HCT116 (cell line): Measurements from ENCODE around the gene RBM26. TPM values are rescaled to one million over a fixed set of nuclear protein-coding genes. Genes with fewer than 3 reads are reported as not detected.

Experiments used
- ATAC-seq: fragments of 200-7000 bp; cut with Tn5 transposase; 2 replicates; pipeline ENCODE4 v1.9.1; 2020; ENCODE audit warnings: mild to moderate bottlenecking, moderate library complexity
- BruUV-seq: library from RNA; stranded (reverse); fragments of 400-500 nt; replicated peaks from 2 replicates; lab custom pipeline; 2021; lab: Mats Ljungman, UMichigan
- CTCF ChIA-PET: fragments of 300-600 bp; sonication (Branson Sonifier 250); formaldehyde crosslinking; loops from one replicate; lab custom pipeline; 2021; ENCODE audit warnings: antibody characterized with exemption; lab: Charles Lee
- POLR2A ChIA-PET: fragments of 300-600, 350-600 bp; sonication (Branson Sonifier 250); formaldehyde crosslinking; loops from one replicate; lab custom pipeline; 2021; ENCODE audit warnings: antibody characterized with exemption; lab: Charles Lee
- RAD21 ChIA-PET, 2 experiments: fragments of 300-600 bp; sonication (Branson Sonifier 250); formaldehyde crosslinking; loops; one replicate each; lab custom pipeline; 2023; ENCODE audit warnings: low total read pairs in 2 of 2; ENCODE audit not compliant: uncharacterized antibody in 2 of 2, unreplicated experiment in 2 of 2, low non-redundant PET in 1 of 2; lab: Charles Lee
- DNase-seq: peaks from one replicate; pipeline ENCODE4 v3.0.0-alpha.2; 2010; ENCODE audit warnings: low read depth, low spot score
- H2AFZ ChIP-seq: fragments of 200-600 bp; shearing (Covaris generic), sonication (generic); 2 replicates; pipeline ENCODE4 v1.6.1; 2017; ENCODE audit warnings: low read depth, mixed run types, mixed read lengths, antibody characterized with exemption, low read length; ENCODE audit not compliant: poor library complexity, severe bottlenecking
- H3K27ac ChIP-seq: 2 replicates; pipeline ENCODE4 v1.5.1; 2012; ENCODE audit warnings: low read depth, low read length
- H3K27me3 ChIP-seq: fragments of 200-600 bp; sonication (generic); 2 replicates; pipeline ENCODE4 v1.6.1; 2016; ENCODE audit warnings: mixed run types, low read length, mixed read lengths; ENCODE audit not compliant: insufficient read depth
- H3K36me3 ChIP-seq, 2 experiments: fragments of 200-500 bp in 1 of 2; fragments of 200-600 bp in 1 of 2; sonication (Bioruptor generic) in 1 of 2; sonication (generic) in 1 of 2; 2 replicates each; pipeline versions ENCODE4 v1.5.1 to v1.6.1; 2014 to 2016; ENCODE audit warnings: low read length in 2 of 2, inconsistent platforms in 1 of 2, mixed read lengths in 1 of 2, mixed run types in 1 of 2; ENCODE audit not compliant: insufficient read depth in 2 of 2, control insufficient read depth in 1 of 2
- H3K4me1 ChIP-seq, 2 experiments: fragments of 200-600 bp in 1 of 2; sonication (generic) in 1 of 2; 2 replicates each; pipeline versions ENCODE4 v1.5.1 to v1.6.1; 2012 to 2017; ENCODE audit warnings: low read length in 2 of 2, inconsistent platforms in 1 of 2, mild to moderate bottlenecking in 1 of 2, mixed read lengths in 1 of 2, mixed run types in 1 of 2, moderate library complexity in 1 of 2; ENCODE audit not compliant: insufficient read depth in 2 of 2, control insufficient read depth in 1 of 2
- H3K4me2 ChIP-seq: fragments of 200-600 bp; sonication (generic); 2 replicates; pipeline ENCODE4 v1.6.1; 2017; ENCODE audit warnings: mixed run types, low read length, mixed read lengths
- H3K4me3 ChIP-seq, 2 experiments: fragments of 200-600 bp in 1 of 2; sonication (generic) in 1 of 2; replicated peaks in 1 of 2; 2 replicates each; pipeline ENCODE4 v1.5.1; 2011 to 2016; ENCODE audit warnings: low read length in 2 of 2, control low read depth in 1 of 2, low read depth in 1 of 2, mild to moderate bottlenecking in 1 of 2, mixed read lengths in 1 of 2, mixed run types in 1 of 2
- H3K79me2 ChIP-seq: fragments of 200-600 bp; sonication (generic); 2 replicates; pipeline ENCODE4 v1.6.1; 2017; ENCODE audit warnings: mild to moderate bottlenecking, mixed run types, low read length, moderate library complexity, mixed read lengths; ENCODE audit not compliant: insufficient read depth
- H3K9ac ChIP-seq: fragments of 200-600 bp; sonication (generic); 2 replicates; pipeline ENCODE4 v1.6.1; 2016; ENCODE audit warnings: low read length, mixed read lengths
- H3K9me2 ChIP-seq: fragments of 200-600 bp; sonication (generic), shearing (Covaris generic); 2 replicates; pipeline ENCODE4 v1.6.1; 2017; ENCODE audit warnings: mixed run types, mild to moderate bottlenecking, moderate library complexity; ENCODE audit not compliant: insufficient read depth
- H3K9me3 ChIP-seq, 2 experiments: fragments of 200-500 bp in 1 of 2; fragments of 200-600 bp in 1 of 2; sonication (Bioruptor generic) in 1 of 2; sonication (generic) in 1 of 2; 2 replicates each; pipeline ENCODE4 v1.6.1; 2014 to 2017; ENCODE audit warnings: low read length in 2 of 2, mixed read lengths in 2 of 2, inconsistent platforms in 1 of 2, low read depth in 1 of 2, mild to moderate bottlenecking in 1 of 2, mixed run types in 1 of 2, moderate library complexity in 1 of 2; ENCODE audit not compliant: control insufficient read depth in 1 of 2, insufficient read depth in 1 of 2
- H4K20me1 ChIP-seq: fragments of 200-600 bp; sonication (generic), shearing (Covaris generic); 2 replicates; pipeline ENCODE4 v1.6.1; 2017; ENCODE audit warnings: mixed run types, mild to moderate bottlenecking, moderate library complexity; ENCODE audit not compliant: insufficient read depth
- ELF1 ChIP-seq: IDR thresholded peaks from 2 replicates; pipeline ENCODE4 v1.6.1; 2012; ENCODE audit warnings: low read depth, borderline replicate concordance
- EZH2 ChIP-seq: fragments of 200-600 bp; sonication (generic); IDR thresholded peaks from 2 replicates; pipeline ENCODE4 v1.6.1; 2017; ENCODE audit warnings: antibody characterized with exemption, mixed run types
- TCF7L2 ChIP-seq: IDR thresholded peaks from 2 replicates; pipeline ENCODE4 v1.7.0; 2011; ENCODE audit warnings: borderline replicate concordance, inconsistent platforms; ENCODE audit not compliant: insufficient read depth, insufficient read length; ENCODE audit errors: extremely low read depth
- intact Hi-C: fragments of 100-400 bp; cut with micrococcal nuclease; formaldehyde crosslinking; loops from 2 replicates; pipeline ENCODE4 v1.10.0; 2022
- total RNA-seq: library from RNA; stranded (reverse); gene quantifications from one replicate; pipeline ENCODE4 v1.2.1, GENCODE V29; 2021; ENCODE audit not compliant: unreplicated experiment

RBM26 gene
- total RNA-seq, 1 experiment from 2014 or later: 52.5 TPM

- H3K79me2 ChIP-seq: peaks cover 96% of the 10 kb centered on the region
- H3K36me3 ChIP-seq: no peaks in the 10 kb centered on the region
- peaks cover 52% of the 10 kb centered on the region; the same call in 1 of the 2 replicates for H4K20me1 ChIP-seq
- ChIA-PET POLR2A (no interaction called here), RAD21 (no interaction called here), CTCF (no interaction called here)
- no peak overlapping the region for H3K4me2 ChIP-seq
- intact Hi-C loops: no loop called here
- no peak overlapping the region for H3K9ac ChIP-seq
- H3K4me1 ChIP-seq: peaks cover 8 to 18% of the 10 kb centered on the region in 2 experiments; a peak in 3 of 4 replicates
- H2AFZ ChIP-seq: no peak overlapping the region
- ATAC-seq (no peak), DNase-seq (no peak)
- no peak for TF ChIP-seq TCF7L2
- H3K27ac ChIP-seq: no peak overlapping the region
- no peaks in the 10 kb centered on the region for H3K9me3 ChIP-seq
- BruUV-seq: no TSS peak
- no peaks in the 10 kb centered on the region for H3K27me3 ChIP-seq
- H3K9me2 ChIP-seq: no peaks in the 10 kb centered on the region
- no peak overlapping the region for H3K4me3 ChIP-seq
Measured at GRCh38 chr13:79389026-79389425, 17.0 kb downstream of the RBM26 start.

- peaks cover 96% of the 10 kb centered on the region for H3K79me2 ChIP-seq
- ChIA-PET CTCF (no interaction called here), POLR2A (no interaction called here), RAD21 (no interaction called here)
- intact Hi-C loops: no loop called here
- no peak for TF ChIP-seq TCF7L2
- TF ChIP-seq ELF1: no peak
- no peak for TF ChIP-seq EZH2
- no peak overlapping the region for H2AFZ ChIP-seq
- DNase-seq (no peak), ATAC-seq (no peak)
- H3K36me3 ChIP-seq: no peaks in the 10 kb centered on the region
- H3K4me1 ChIP-seq: peaks cover 17 to 29% of the 10 kb centered on the region in 2 experiments
- H3K9me3 ChIP-seq: no peaks in the 10 kb centered on the region
- no peaks in the 10 kb centered on the region for H3K9me2 ChIP-seq
- no TSS peak for BruUV-seq
- H4K20me1 ChIP-seq: peaks cover 49% of the 10 kb centered on the region; the same call in 1 of the 2 replicates
- no peaks in the 10 kb centered on the region for H3K27me3 ChIP-seq
- H3K27ac ChIP-seq: no peak overlapping the region
- H3K9ac ChIP-seq: no peak overlapping the region
- H3K4me3 ChIP-seq: no peak overlapping the region
- H3K4me2 ChIP-seq: no peak overlapping the region
Measured at GRCh38 chr13:79387853-79388252, 18.2 kb downstream of the RBM26 start.
